ENCODE results near the gene PNLIPRP3.

Gene PNLIPRP3

DNA sequence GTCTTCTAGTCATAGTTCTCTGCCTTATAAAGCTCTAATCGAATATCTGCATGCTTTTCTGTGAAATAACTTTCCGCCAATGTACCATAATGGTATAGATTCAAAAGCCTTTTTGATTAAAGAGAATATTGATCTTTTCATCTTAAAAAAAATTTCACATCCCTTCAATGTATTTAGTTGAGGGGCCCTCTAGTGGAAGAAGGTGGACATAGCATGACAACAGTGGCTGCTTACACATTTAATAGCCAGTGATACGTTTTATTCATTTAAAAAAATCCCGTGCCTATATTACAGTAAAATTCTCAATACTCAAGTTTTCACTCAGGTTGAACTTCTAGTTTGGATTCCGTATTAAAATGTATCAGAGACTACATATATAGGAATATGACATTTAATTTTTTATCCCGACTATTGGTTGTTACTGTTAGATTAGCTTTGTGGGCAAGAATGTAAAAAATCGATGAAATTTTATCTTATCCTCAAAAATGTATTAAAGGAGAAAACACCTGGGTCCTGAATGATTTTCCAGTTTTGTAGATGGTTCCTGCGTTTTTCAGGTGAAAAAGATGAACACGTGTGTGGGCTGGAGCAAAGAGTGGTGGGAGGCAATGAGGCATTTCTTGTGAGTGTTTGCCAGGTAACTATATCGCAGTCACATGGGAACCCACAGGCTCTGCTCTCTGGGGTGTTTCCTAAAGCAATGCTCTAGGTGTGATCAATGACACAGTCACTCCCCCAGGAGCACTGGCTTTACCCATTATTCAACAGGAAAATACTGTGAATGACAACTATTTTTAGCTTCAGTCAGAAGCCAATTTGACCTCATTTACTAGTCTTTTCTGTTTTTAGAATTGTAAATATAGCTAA lies 94.0 kb downstream of the PNLIPRP3 start:
- no peak for DNase-seq

- no peak for DNase-seq
Measured at GRCh38 chr10:116522803-116523381, 95.2 kb downstream of the PNLIPRP3 start.

DNA sequence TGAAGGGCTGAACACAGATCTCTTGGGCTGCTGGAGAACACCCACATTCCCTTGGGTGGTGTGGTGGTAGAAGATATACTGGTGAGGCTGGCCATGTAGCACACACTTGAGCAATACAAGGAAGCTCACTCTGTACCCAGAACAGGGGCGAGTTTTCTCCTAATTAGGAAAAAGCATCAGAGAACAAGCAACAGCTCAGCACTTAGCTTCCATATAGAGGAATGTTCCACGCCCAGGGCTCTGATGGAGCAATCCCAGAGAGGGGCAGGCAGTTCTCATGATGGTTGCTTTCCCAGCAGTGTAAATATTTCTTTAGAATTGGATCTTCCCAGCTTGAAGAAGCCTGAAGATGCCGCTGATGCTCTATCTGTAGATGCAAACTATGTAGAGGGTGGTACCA lies 97.1 kb downstream of the PNLIPRP3 start:
- no peak for DNase-seq

DNA sequence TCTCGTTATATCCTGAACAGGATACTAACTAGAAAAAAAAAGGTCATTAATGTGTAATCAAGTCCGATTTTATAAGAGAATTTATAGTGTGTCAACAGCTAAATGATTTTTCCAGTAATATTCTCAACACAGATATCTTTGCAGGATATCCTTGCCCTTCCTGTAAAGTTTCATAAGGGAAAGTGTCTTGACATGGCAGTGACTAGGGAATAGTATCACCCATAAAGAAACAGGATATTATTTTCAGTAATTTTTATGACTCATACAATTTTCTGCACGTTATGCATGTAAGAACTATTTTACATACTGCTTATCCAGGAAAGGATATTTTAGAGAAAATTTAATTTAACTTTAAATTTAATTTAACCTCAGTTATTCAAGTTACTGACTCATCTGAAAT lies 98.6 kb downstream of the PNLIPRP3 start:
- DNase-seq, result no peak
